Transverse colon (tissue), 4 donors: Measurements from ENCODE around the gene PRR33. TPM values are rescaled to one million over a fixed set of nuclear protein-coding genes. Genes with fewer than 3 reads are reported as not detected.
A peak's percentile ranks its signal among the peaks of the same experiment; 100 is the strongest.

Source experiments
- DNase-seq: peaks from one replicate; pipeline ENCODE4 v3.0.0-alpha.2; 2019
- H3K27ac ChIP-seq, 4 donors: fragments of 200-600 bp; sonication (generic); 2 replicates each; pipeline ENCODE4 v1.5.1; 2016 to 2018; ENCODE audit warnings: inconsistent platforms in 4 of 4
- H3K27me3 ChIP-seq: fragments of 200-600 bp; sonication (generic); 2 replicates; pipeline ENCODE4 v1.5.1; 2017; ENCODE audit warnings: inconsistent platforms
- H3K36me3 ChIP-seq, 4 donors: fragments of 200-600 bp; sonication (generic); 2 replicates each; pipeline ENCODE4 v1.5.1; 2017 to 2019; ENCODE audit warnings: inconsistent platforms in 4 of 4
- H3K4me1 ChIP-seq, 4 donors: fragments of 200-600 bp; sonication (generic); 2 replicates each; pipeline ENCODE4 v1.5.1; 2017 to 2020; ENCODE audit warnings: inconsistent platforms in 4 of 4
- H3K4me3 ChIP-seq, 4 donors: fragments of 200-600 bp; sonication (generic); 1 replicate in 1 of 4; 2 replicates in 3 of 4; pipeline versions ENCODE4 v1.5.1 to v1.6.1; 2017 to 2019; ENCODE audit warnings: inconsistent platforms in 4 of 4
- H3K9me3 ChIP-seq, 2 donors: fragments of 200-600 bp; sonication (generic); 2 replicates each; pipeline ENCODE4 v1.5.1; 2017 to 2019; ENCODE audit warnings: inconsistent platforms in 2 of 2
- CTCF ChIP-seq, 5 experiments: fragments of 200-600 bp in 3 of 5; fragments of 450-650 bp in 2 of 5; sonication (generic) in 3 of 5; IDR thresholded peaks; 1 replicate in 2 of 5; 2 replicates in 3 of 5; pipeline ENCODE4 v1.5.1; 2016 to 2017; ENCODE audit warnings: antibody characterized with exemption in 5 of 5, inconsistent platforms in 3 of 5, mild to moderate bottlenecking in 2 of 5, moderate library complexity in 1 of 5
- EP300 ChIP-seq: sonication (generic); formaldehyde crosslinking; IDR thresholded peaks from one replicate; pipeline ENCODE4 v1.6.1; 2017; ENCODE audit warnings: antibody characterized with exemption, low read depth
- POLR2A ChIP-seq: fragments of 450-650 bp; IDR thresholded peaks from one replicate; pipeline ENCODE4 v1.6.1; 2016; ENCODE audit warnings: antibody characterized with exemption, mild to moderate bottlenecking, moderate library complexity
- POLR2AphosphoS5 ChIP-seq, 3 donors: sonication (generic); formaldehyde crosslinking; IDR thresholded peaks; one replicate each; pipeline ENCODE4 v1.6.1; 2016; ENCODE audit warnings: antibody characterized with exemption in 3 of 3
- WGBS, 2 donors: methylation state at CpG; one replicate each; pipeline ENCODE4 v1.1.5; 2018; ENCODE audit warnings: low coverage in 1 of 2; 5-methylcytosine and 5-hydroxymethylcytosine counted together
- in situ Hi-C, 4 donors: fragments of 200-750 bp; cut with MboI; loops; one replicate each; pipeline versions ENCODE4 v1.15.0 to v1.15.1; 2017; ENCODE audit warnings: low sequenced_read_pairs in 3 of 4, low pct_ligation_motif_present in 1 of 4, low pct_unique_long_range_greater_than_20kb in 1 of 4
- intact Hi-C: fragments of 100-400 bp; cut with DNase I; formaldehyde crosslinking; loops from one replicate; pipeline ENCODE4 v1.15.1; 2023; ENCODE audit warnings: low total_unique reads
- small RNA-seq, 4 donors: library from RNA; depleted of rRNA; stranded (forward); fragments of <200 nt; gene quantifications; one replicate each; pipeline ENCODE3, GENCODE V24; 2016
- total RNA-seq, 4 donors: library from RNA; depleted of rRNA; stranded (reverse); fragments of >200 nt; gene quantifications; one replicate each; pipeline ENCODE4 v1.1.0, GENCODE V29; 2016

PRR33 gene
- total RNA-seq, 4 donors from 2014 or later, result not detected

GRCh38 chr11:1839924-1840779 lies 51.5 kb downstream of the PRR33 start:
- peak; percentile 74 for DNase-seq
- peaks cover 0 to 16% (median 6%) of the 10 kb centered on the region in 4 donors for H3K4me1 ChIP-seq
- TF ChIP-seq EP300, result no peak
- no peak for TF ChIP-seq POLR2A
- 71% methylated on average over 23 of the region's 26 CpGs; no CpG with 5 or more reads in 1 of the 2 donors for WGBS, 2 donors
- H3K27ac ChIP-seq, result peak overlapping the region in 2 of 4 donors; percentile 13 to 61
- intact Hi-C loops (loop anchor here (5.0 kb wide), 1 partner anchor 312 kb away; no protein-coding TSS in a partner anchor), in situ Hi-C loops (no loop called here)
- H3K4me3 ChIP-seq, result no peak overlapping the region
- no peaks in the 10 kb centered on the region for H3K27me3 ChIP-seq
- H3K36me3 ChIP-seq, result no peaks in the 10 kb centered on the region
- no peaks in the 10 kb centered on the region for H3K9me3 ChIP-seq

- Histone ChIP-seq H3K4me1 (peaks cover 6 to 17% (median 10%) of the 10 kb centered on the region in 4 donors), H3K27me3 (no peaks in the 10 kb centered on the region), H3K27ac (peak overlapping the region in 2 of 4 donors; percentile 13 to 24), H3K4me3 (no peak overlapping the region), H3K9me3 (no peaks in the 10 kb centered on the region), H3K36me3 (no peaks in the 10 kb centered on the region)
- in situ Hi-C loops (no loop called here), intact Hi-C loops (loop anchor here (5.0 kb wide), 1 partner anchor 313 kb away; no protein-coding TSS in a partner anchor)
- TF ChIP-seq EP300 (no peak), POLR2A (no peak), CTCF (IDR thresholded peaks at IDR 0.05) (no peak), POLR2AphosphoS5 (IDR thresholded peaks at IDR 0.05) (no peak)
- no peak for DNase-seq
- 69% methylated on average over 12 of the region's 12 CpGs; no CpG with 5 or more reads in 1 of the 2 donors for WGBS, 2 donors
These were observed 52.3 kb downstream of the PRR33 start for GRCh38 chr11:1839204-1839923.

- in situ Hi-C loops, result no loop called here
- Histone ChIP-seq H3K4me1 (peaks cover 7 to 20% (median 14%) of the 10 kb centered on the region in 4 donors), H3K27ac (peak within 1 kb of the TSS in 2 of 4 donors; percentile 13 to 24), H3K9me3 (no peaks in the 10 kb centered on the region), H3K27me3 (no peaks in the 10 kb centered on the region), H3K36me3 (no peaks in the 10 kb centered on the region), H3K4me3 (no peak within 1 kb of the TSS)
- intact Hi-C loops, result loop anchor here (5.0 kb wide), 1 partner anchor 314 kb away; no protein-coding TSS in a partner anchor
- WGBS, 2 donors, result 89% methylated on average over 12 of the region's 32 CpGs; no CpG with 5 or more reads in 1 of the 2 donors
- TF ChIP-seq CTCF (IDR thresholded peaks at IDR 0.05) (no peak), POLR2A (no peak)
- no peak for DNase-seq
These were observed 53.1 kb downstream of the PRR33 start, which contains the start of gene TNNI2 for GRCh38 chr11:1838426-1839144. Gene TNNI2, plus strand, starts transcription at chr11:1838981. Its CDS starts 716 bp downstream, at chr11:1839697.

Small RNA genes within 50 kb of the gene (small RNA-seq; reads per million reads assigned to genes)
- gene AC051649.1 (0 reads per million in 4 donors), gene MIR4298 (0 reads per million in 4 donors)

Other genes starting within 250 kb of the PRR33 start
- gene KRTAP5-6, start 194.7 kb downstream of the PRR33 start, total RNA-seq, result not detected
- gene IFITM10, start 141.3 kb downstream of the PRR33 start, total RNA-seq, result 10 to 100 TPM in 1 of 4 donors, 1 to 10 TPM in 2, under 1 TPM in 1; 0.68 to 13.5 (median 1.3) TPM
- gene CTSD, start 128.0 kb downstream of the PRR33 start, total RNA-seq, result 1,000 to 10,000 TPM in 2 of 4 donors, 100 to 1,000 TPM in 2; 548 to 1,794 (median 1,176) TPM
- gene SYT8, start 56.9 kb downstream of the PRR33 start, total RNA-seq, result 1 to 10 TPM in 2 of 4 donors, not detected in 2; 1.4 to 4.1 TPM
- 10 to 100 TPM in 1 of 4 donors, 1 to 10 TPM in 1, not detected in 2; 3.5 to 35.9 TPM for gene TNNI2, start 52.9 kb downstream of the PRR33 start, total RNA-seq
- gene LSP1, start 38.8 kb downstream of the PRR33 start, total RNA-seq, result 10 to 100 TPM; 12.3 to 69.6 (median 23.2) TPM
- gene TNNT3, start 27.8 kb upstream of the PRR33 start, total RNA-seq, result 1 to 10 TPM in 2 of 4 donors, not detected in 2; 1.9 to 3.3 TPM
- gene MRPL23, start 55.4 kb upstream of the PRR33 start, total RNA-seq, result 100 to 1,000 TPM in 2 of 4 donors, 10 to 100 TPM in 2; 91.7 to 187 (median 127) TPM
- gene H19, start 105.9 kb upstream of the PRR33 start, total RNA-seq, result 100 to 1,000 TPM in 1 of 4 donors, 10 to 100 TPM in 3; 20.7 to 102 (median 24.7) TPM
- gene IGF2, start 247.5 kb upstream of the PRR33 start, total RNA-seq, result 10 to 100 TPM in 3 of 4 donors, 1 to 10 TPM in 1; 8.2 to 19.8 (median 12.2) TPM